Upper lobe of left lung (tissue), 4 donors: ENCODE data around the gene LRRN2.

ENCODE experiments used
- CTCF ChIP-seq, 6 experiments: fragments of 450-650 bp in 4 of 6; fragments of 200-600 bp in 2 of 6; sonication (generic) in 2 of 6; IDR thresholded peaks; one replicate each; pipeline ENCODE4 v1.5.1; 2016 to 2019; ENCODE audit warnings: antibody characterized with exemption in 6 of 6
- EP300 ChIP-seq, 4 donors: sonication (generic); formaldehyde crosslinking; IDR thresholded peaks; one replicate each; pipeline ENCODE4 v1.5.1; 2017; ENCODE audit warnings: antibody characterized with exemption in 4 of 4, control low read depth in 2 of 4
- POLR2A ChIP-seq, 4 donors: fragments of 450-650 bp; IDR thresholded peaks; one replicate each; pipeline ENCODE4 v1.5.1; 2016 to 2017; ENCODE audit warnings: antibody characterized with exemption in 4 of 4, mild to moderate bottlenecking in 2 of 4
- POLR2AphosphoS5 ChIP-seq, 2 donors: sonication (generic); formaldehyde crosslinking; IDR thresholded peaks; one replicate each; pipeline ENCODE4 v1.5.1; 2017; ENCODE audit warnings: antibody characterized with exemption in 2 of 2

DNA sequence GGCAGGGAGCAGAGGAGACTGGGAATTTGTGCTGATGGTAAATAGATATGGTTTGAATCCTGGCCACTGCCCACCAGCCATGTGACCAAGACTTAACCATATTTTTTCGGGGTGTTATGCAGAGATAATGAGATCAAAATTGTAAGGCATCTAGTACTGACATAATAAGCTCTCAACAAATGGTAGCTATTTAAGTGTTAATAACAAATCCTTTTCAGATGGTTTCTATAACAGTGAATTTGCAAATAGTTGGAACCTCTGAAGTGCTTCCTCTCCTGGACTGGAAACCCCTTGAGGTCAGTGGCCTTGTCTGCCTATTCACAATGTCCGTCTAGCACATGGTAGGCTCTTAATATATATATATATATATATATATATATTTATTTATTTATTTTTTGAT lies 104.7 kb downstream of the LRRN2 start:
- TF ChIP-seq CTCF (IDR thresholded peaks at IDR 0.05) (no peak), POLR2AphosphoS5 (IDR thresholded peaks at IDR 0.05) (no peak), POLR2A (IDR thresholded peaks at IDR 0.05) (no peak), EP300 (IDR thresholded peaks at IDR 0.05) (no peak)
